Loucy (cell line): ENCODE data around the gene CACNG5.

Experiments
- H2AFZ ChIP-seq: fragments of 200-600 bp; sonication (generic); 2 replicates; pipeline ENCODE4 v1.6.0; 2016; ENCODE audit warnings: antibody characterized with exemption, mild to moderate bottlenecking, low read length, moderate library complexity
- H3F3A ChIP-seq: fragments of 200-600 bp; 2 replicates; pipeline ENCODE4 v1.6.0; 2016; ENCODE audit warnings: antibody characterized with exemption, low read depth, mild to moderate bottlenecking
- H3K27me3 ChIP-seq: fragments of 200-600 bp; sonication (generic); 2 replicates; pipeline ENCODE4 v1.6.1; 2014; ENCODE audit warnings: low read length, mild to moderate bottlenecking; ENCODE audit not compliant: insufficient read depth, poor library complexity, severe bottlenecking
- H3K36me3 ChIP-seq: fragments of 200-600 bp; sonication (generic); 2 replicates; pipeline ENCODE4 v1.6.1; 2016; ENCODE audit warnings: low read length; ENCODE audit not compliant: insufficient read depth
- H3K4me1 ChIP-seq: fragments of 200-600 bp; sonication (generic); 2 replicates; pipeline ENCODE4 v1.5.1; 2014; ENCODE audit warnings: low read length, mild to moderate bottlenecking; ENCODE audit not compliant: insufficient read depth, poor library complexity, severe bottlenecking
- H3K4me2 ChIP-seq: fragments of 200-600 bp; sonication (generic); 2 replicates; pipeline ENCODE4 v1.6.0; 2014; ENCODE audit warnings: antibody characterized with exemption, low read length, low read depth, mild to moderate bottlenecking; ENCODE audit not compliant: poor library complexity, severe bottlenecking
- H3K4me3 ChIP-seq: fragments of 200-600 bp; sonication (generic); 2 replicates; pipeline ENCODE4 v1.5.1; 2014; ENCODE audit warnings: low read length, mild to moderate bottlenecking, mixed read lengths; ENCODE audit not compliant: poor library complexity, severe bottlenecking
- H3K79me2 ChIP-seq: fragments of 200-600 bp; sonication (generic); 2 replicates; pipeline ENCODE4 v1.6.1; 2014; ENCODE audit warnings: low read length; ENCODE audit not compliant: insufficient read depth
- H3K9ac ChIP-seq: fragments of 200-600 bp; sonication (generic); 2 replicates; pipeline ENCODE4 v1.6.0; 2014; ENCODE audit warnings: mild to moderate bottlenecking, low read depth, low read length, moderate library complexity; ENCODE audit not compliant: poor library complexity, severe bottlenecking
- H3K9me2 ChIP-seq: fragments of 200-600 bp; sonication (generic); replicated peaks from 2 replicates; pipeline ENCODE4 v1.6.1; 2016; ENCODE audit warnings: low read depth, low read length, mixed read lengths
- H3K9me3 ChIP-seq: fragments of 200-600 bp; sonication (generic); 2 replicates; pipeline ENCODE4 v1.6.1; 2014; ENCODE audit warnings: mild to moderate bottlenecking, antibody characterized with exemption, low read length, low read depth; ENCODE audit not compliant: insufficient read depth
- H4K20me1 ChIP-seq: fragments of 200-600 bp; sonication (generic); 2 replicates; pipeline ENCODE4 v1.6.0; 2014; ENCODE audit warnings: antibody characterized with exemption, low read length, mild to moderate bottlenecking; ENCODE audit not compliant: insufficient read depth, poor library complexity, severe bottlenecking
- CTCF ChIP-seq: fragments of 200-600 bp; sonication (generic); conservative IDR thresholded peaks from 2 replicates; pipeline ENCODE4 v1.5.1; 2014; ENCODE audit warnings: mild to moderate bottlenecking, antibody characterized with exemption, low read length
- EZH2phosphoT487 ChIP-seq: fragments of 200-600 bp; IDR thresholded peaks from 2 replicates; pipeline ENCODE4 v1.6.1; 2018; ENCODE audit warnings: antibody characterized with exemption, mild to moderate bottlenecking, moderate library complexity, borderline replicate concordance

Gene CACNG5

GRCh38 chr17:66855204-66855603 is 20.3 kb downstream of the CACNG5 start:
- Histone ChIP-seq H3K4me1 (no peaks in the 10 kb centered on the region), H3K79me2 (no peaks in the 10 kb centered on the region), H3K9me3 (no peaks in the 10 kb centered on the region; the same call in 1 of the 2 replicates), H2AFZ (no peak overlapping the region), H3K4me3 (no peak overlapping the region), H3K27me3 (no peaks in the 10 kb centered on the region), H3F3A (no peaks in the 10 kb centered on the region), H3K9me2 (no peaks in the 10 kb centered on the region), H4K20me1 (no peaks in the 10 kb centered on the region), H3K9ac (no peak overlapping the region), H3K4me2 (no peak overlapping the region), H3K36me3 (no peaks in the 10 kb centered on the region)
- TF ChIP-seq CTCF (peak; percentile 63), EZH2phosphoT487 (no peak)

- Histone ChIP-seq H3K4me3 (no peak overlapping the region), H3F3A (no peaks in the 10 kb centered on the region), H3K9ac (no peak overlapping the region), H3K9me2 (no peaks in the 10 kb centered on the region), H3K9me3 (no peaks in the 10 kb centered on the region; the same call in 1 of the 2 replicates), H3K4me1 (no peaks in the 10 kb centered on the region), H3K27me3 (no peaks in the 10 kb centered on the region), H2AFZ (no peak overlapping the region), H4K20me1 (no peaks in the 10 kb centered on the region), H3K79me2 (no peaks in the 10 kb centered on the region), H3K4me2 (no peak overlapping the region), H3K36me3 (no peaks in the 10 kb centered on the region)
- TF ChIP-seq CTCF, result no peak
- TF ChIP-seq EZH2phosphoT487, result no peak
Measured at GRCh38 chr17:66858226-66859083, 23.5 kb downstream of the CACNG5 start.

- Histone ChIP-seq H4K20me1 (no peaks in the 10 kb centered on the region), H3K9ac (no peak overlapping the region), H3K9me2 (no peaks in the 10 kb centered on the region), H3K4me1 (no peaks in the 10 kb centered on the region), H3K4me3 (no peak overlapping the region), H3K27me3 (no peaks in the 10 kb centered on the region), H3K36me3 (no peaks in the 10 kb centered on the region), H2AFZ (no peak overlapping the region), H3F3A (no peaks in the 10 kb centered on the region), H3K9me3 (no peaks in the 10 kb centered on the region; the same call in 1 of the 2 replicates), H3K4me2 (no peak overlapping the region), H3K79me2 (no peaks in the 10 kb centered on the region)
- TF ChIP-seq CTCF (no peak), EZH2phosphoT487 (no peak)
Measured at GRCh38 chr17:66859353-66859752, 24.4 kb downstream of the CACNG5 start.
